Activated CD8-positive, alpha-beta T cell treated with anti-CD3 and anti-CD28 coated beads for 36 hours (primary cell): ENCODE results near the gene TAX1BP3. TPM values are rescaled to one million over a fixed set of nuclear protein-coding genes. Genes with fewer than 3 reads are reported as not detected.

Experiments
- ATAC-seq: fragments of 200-7000 bp; cut with Tn5 transposase; one replicate; pipeline ENCODE4 v1.10.0; 2021; ENCODE audit warnings: mild to moderate bottlenecking, moderate library complexity
- CTCF ChIA-PET: fragments of 350-600 bp; sonication (Branson Sonifier 250); formaldehyde crosslinking; loops from one replicate; lab custom pipeline; 2021; ENCODE audit warnings: antibody characterized with exemption; lab: Charles Lee
- POLR2A ChIA-PET: fragments of 350-600 bp; sonication (Branson Sonifier 250); formaldehyde crosslinking; loops from one replicate; lab custom pipeline; 2021; ENCODE audit warnings: antibody characterized with exemption; lab: Charles Lee
- DNase-seq: peaks from one replicate; pipeline ENCODE4 v3.0.0-alpha.2; 2020
- H3K27ac Mint-ChIP-seq: one replicate; pipeline ENCODE4 v1.8.0; 2021; ENCODE audit warnings: mild to moderate bottlenecking, mixed read lengths
- H3K27me3 Mint-ChIP-seq: one replicate; pipeline ENCODE4 v1.8.0; 2021; ENCODE audit warnings: mixed read lengths
- H3K36me3 Mint-ChIP-seq: one replicate; pipeline ENCODE4 v1.8.0; 2021; ENCODE audit warnings: low read depth, mixed read lengths
- H3K4me1 Mint-ChIP-seq: one replicate; pipeline ENCODE4 v1.8.0; 2021; ENCODE audit warnings: low read depth, mixed read lengths
- H3K4me3 Mint-ChIP-seq: one replicate; pipeline ENCODE4 v1.8.0; 2021; ENCODE audit warnings: mild to moderate bottlenecking, moderate library complexity, mixed read lengths
- H3K9me3 Mint-ChIP-seq: one replicate; pipeline ENCODE4 v1.8.0; 2021; ENCODE audit warnings: mixed read lengths
- intact Hi-C: fragments of 100-400 bp; cut with micrococcal nuclease; formaldehyde crosslinking; loops from one replicate; pipeline ENCODE4 v1.10.0; 2022
- total RNA-seq, 2 experiments: library from RNA; stranded (reverse); gene quantifications; one replicate each; pipeline ENCODE4 v1.2.3, GENCODE V29; 2021
- TF ChIP-seq, protein P1 (sequence below): fragments of 200-600 bp; IDR thresholded peaks from one replicate; pipeline ENCODE4 v1.8.0; 2022; ENCODE audit warnings: antibody characterized with exemption, mild to moderate bottlenecking

TAX1BP3 gene
- total RNA-seq, 2 experiments from 2014 or later = 14.3 to 15.1 TPM

- TF ChIP-seq, protein P1, sequence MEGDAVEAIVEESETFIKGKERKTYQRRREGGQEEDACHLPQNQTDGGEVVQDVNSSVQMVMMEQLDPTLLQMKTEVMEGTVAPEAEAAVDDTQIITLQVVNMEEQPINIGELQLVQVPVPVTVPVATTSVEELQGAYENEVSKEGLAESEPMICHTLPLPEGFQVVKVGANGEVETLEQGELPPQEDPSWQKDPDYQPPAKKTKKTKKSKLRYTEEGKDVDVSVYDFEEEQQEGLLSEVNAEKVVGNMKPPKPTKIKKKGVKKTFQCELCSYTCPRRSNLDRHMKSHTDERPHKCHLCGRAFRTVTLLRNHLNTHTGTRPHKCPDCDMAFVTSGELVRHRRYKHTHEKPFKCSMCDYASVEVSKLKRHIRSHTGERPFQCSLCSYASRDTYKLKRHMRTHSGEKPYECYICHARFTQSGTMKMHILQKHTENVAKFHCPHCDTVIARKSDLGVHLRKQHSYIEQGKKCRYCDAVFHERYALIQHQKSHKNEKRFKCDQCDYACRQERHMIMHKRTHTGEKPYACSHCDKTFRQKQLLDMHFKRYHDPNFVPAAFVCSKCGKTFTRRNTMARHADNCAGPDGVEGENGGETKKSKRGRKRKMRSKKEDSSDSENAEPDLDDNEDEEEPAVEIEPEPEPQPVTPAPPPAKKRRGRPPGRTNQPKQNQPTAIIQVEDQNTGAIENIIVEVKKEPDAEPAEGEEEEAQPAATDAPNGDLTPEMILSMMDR = no peak
- ATAC-seq (no peak), DNase-seq (no peak)
- intact Hi-C loops = no loop called here
- Mint-ChIP-seq H3K27ac (no peak overlapping the region), H3K27me3 (no peaks in the 10 kb centered on the region), H3K4me3 (no peak overlapping the region), H3K36me3 (peaks cover 8% of the 10 kb centered on the region), H3K4me1 (peaks cover 14% of the 10 kb centered on the region), H3K9me3 (no peaks in the 10 kb centered on the region)
- ChIA-PET POLR2A (interaction anchor here (0.6 kb wide), 1 partner anchor 106 kb away, joined by 3 read pairs; no protein-coding TSS in a partner anchor), CTCF (interaction anchor here (1.2 to 3.1 kb wide), 9 partner anchors 11 to 598 kb away, joined by 3 to 21 read pairs (median 5); partner anchors contain the start of genes CTNS and SHPK)
Observed at GRCh38 chr17:3647251-3647650, 21.1 kb downstream of the TAX1BP3 start.

- intact Hi-C loops = no loop called here
Observed at GRCh38 chr17:3645310-3645709, 23.1 kb downstream of the TAX1BP3 start.

GRCh38 chr17:3643889-3644349 is 24.5 kb downstream of the TAX1BP3 start:
- Mint-ChIP-seq H3K9me3 (no peaks in the 10 kb centered on the region), H3K27me3 (no peaks in the 10 kb centered on the region), H3K36me3 (peaks cover 16% of the 10 kb centered on the region), H3K4me3 (no peak overlapping the region), H3K4me1 (peaks cover 27% of the 10 kb centered on the region), H3K27ac (peak overlapping the region; percentile 73)
- TF ChIP-seq, protein P1 = no peak
- ChIA-PET CTCF (interaction anchor here (1.7 kb wide), 1 partner anchor 41 kb away, joined by 8 read pairs; no protein-coding TSS in a partner anchor), POLR2A (interaction anchor here (0.8 to 3.2 kb wide), 2 partner anchors 23 to 106 kb away, joined by 3 to 10 read pairs; no protein-coding TSS in a partner anchor)
- intact Hi-C loops = no loop called here
- ATAC-seq (peak; percentile 61), DNase-seq (peak; percentile 27)

More at GRCh38 chr17:3645310-3645709, 23.1 kb downstream of the TAX1BP3 start:
- peaks cover 16% of the 10 kb centered on the region for H3K36me3 Mint-ChIP-seq
- peaks cover 19% of the 10 kb centered on the region for H3K4me1 Mint-ChIP-seq
- H3K9me3 Mint-ChIP-seq = no peaks in the 10 kb centered on the region
- ATAC-seq (no peak), DNase-seq (no peak)
- ChIA-PET CTCF (interaction anchor here (0.8 to 1.7 kb wide), 2 partner anchors 43 to 796 kb away, joined by 3 to 8 read pairs; no protein-coding TSS in a partner anchor), POLR2A (interaction anchor here (3.2 kb wide), 1 partner anchor 22 kb away, joined by 10 read pairs; no protein-coding TSS in a partner anchor)
- no peak overlapping the region for H3K4me3 Mint-ChIP-seq
- H3K27ac Mint-ChIP-seq = no peak overlapping the region
- H3K27me3 Mint-ChIP-seq = no peaks in the 10 kb centered on the region
- TF ChIP-seq, protein P1 = no peak

DNA sequence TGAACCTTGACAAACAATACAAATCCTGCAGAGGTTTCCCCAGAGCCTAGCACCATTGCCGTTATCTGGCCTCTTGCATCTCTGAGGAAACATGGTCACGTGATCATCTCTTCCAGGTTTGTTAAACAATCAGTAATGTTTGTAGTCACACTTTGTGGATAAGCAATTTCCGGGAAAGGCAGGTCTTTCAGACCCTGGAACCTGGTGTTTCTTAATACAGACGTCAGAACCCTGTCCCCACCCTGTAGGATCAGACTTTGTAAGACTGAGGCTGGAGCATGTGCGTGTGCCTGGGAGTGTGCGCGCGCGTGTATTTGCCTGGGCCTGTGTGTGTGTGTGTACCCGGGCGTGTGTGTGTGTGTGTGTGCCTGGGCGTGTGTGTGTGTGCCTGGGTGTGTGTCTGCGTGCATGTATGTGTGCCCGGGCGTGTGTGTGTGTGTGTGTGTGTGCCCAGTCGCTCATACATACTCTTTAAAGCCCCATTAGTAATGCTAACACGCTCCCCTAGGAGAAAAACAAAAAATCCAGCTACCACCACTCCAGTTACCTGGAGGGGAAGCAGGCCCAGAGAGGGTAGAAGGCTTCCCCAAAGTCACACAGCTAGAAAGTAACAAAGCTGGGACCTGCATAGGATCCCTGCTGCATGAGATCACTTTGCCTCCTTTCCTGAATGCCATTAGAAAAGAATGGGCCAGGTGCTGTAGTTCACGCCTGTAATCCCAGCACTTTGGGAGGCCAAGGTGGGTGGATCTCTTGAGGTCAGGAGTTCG is 26.5 kb downstream of the TAX1BP3 start:
- H3K4me3 Mint-ChIP-seq = no peak overlapping the region
- TF ChIP-seq, protein P1 = no peak
- ChIA-PET CTCF (no interaction called here), POLR2A (interaction anchor here (0.8 kb wide), 1 partner anchor 16 kb away, joined by 3 read pairs; no protein-coding TSS in a partner anchor)
- peaks cover 16% of the 10 kb centered on the region for H3K36me3 Mint-ChIP-seq
- H3K27ac Mint-ChIP-seq = no peak overlapping the region
- H3K4me1 Mint-ChIP-seq = peaks cover 38% of the 10 kb centered on the region
- no peaks in the 10 kb centered on the region for H3K27me3 Mint-ChIP-seq
- H3K9me3 Mint-ChIP-seq = no peaks in the 10 kb centered on the region
- DNase-seq (no peak), ATAC-seq (no peak)
- intact Hi-C loops = no loop called here
